HepG2 (cell line): ENCODE measurements around the gene ASIC3. TPM values are rescaled to one million over a fixed set of nuclear protein-coding genes. Genes with fewer than 3 reads are reported as not detected.
A peak's percentile ranks its signal among the peaks of the same experiment; 100 is the strongest.

Source experiments
- CEBPG ChIP-seq: IDR thresholded peaks from 2 replicates; pipeline ENCODE4 v1.6.1; 2016
- HNRNPK ChIP-seq: fragments of 200-400 bp; formaldehyde crosslinking; IDR thresholded peaks from 2 replicates; pipeline ENCODE4 v1.6.1; 2018; ENCODE audit warnings: low read length, low read depth, moderate library complexity, mild to moderate bottlenecking; ENCODE audit not compliant: poor library complexity, severe bottlenecking
- MAZ ChIP-seq, 2 experiments: sonication (generic) in 1 of 2; formaldehyde crosslinking in 1 of 2; IDR thresholded peaks; 2 replicates each; pipeline versions ENCODE4 v1.5.0 to v1.6.1; 2012 to 2020; ENCODE audit warnings: low read depth in 2 of 2, mild to moderate bottlenecking in 2 of 2, borderline replicate concordance in 1 of 2, improper control_type of control experiment in 1 of 2, low read length in 1 of 2, missing genetic modification reagents in 1 of 2, moderate library complexity in 1 of 2
- MTERF4 ChIP-seq: sonication (generic); formaldehyde crosslinking; IDR thresholded peaks from 2 replicates; pipeline ENCODE4 v1.8.0; 2023; ENCODE audit warnings: mild to moderate bottlenecking, missing genetic modification reagents
- TRIM24 ChIP-seq: sonication (generic); formaldehyde crosslinking; IDR thresholded peaks from 2 replicates; pipeline ENCODE4 v1.8.0; 2022; ENCODE audit warnings: mild to moderate bottlenecking, missing genetic modification reagents
- ZMYM4 ChIP-seq: sonication (generic); formaldehyde crosslinking; IDR thresholded peaks from 2 replicates; pipeline ENCODE4 v1.8.1; 2023; ENCODE audit warnings: mild to moderate bottlenecking, missing genetic modification reagents
- ZNF44 ChIP-seq: sonication (generic); formaldehyde crosslinking; IDR thresholded peaks from 2 replicates; pipeline ENCODE4 v1.5.1; 2020; ENCODE audit warnings: mild to moderate bottlenecking, missing genetic modification reagents
- ZNF441 ChIP-seq: sonication (generic); formaldehyde crosslinking; IDR thresholded peaks from 2 replicates; pipeline ENCODE4 v1.7.0; 2021; ENCODE audit warnings: missing genetic modification reagents, borderline replicate concordance
- ZNF543 ChIP-seq: sonication (generic); formaldehyde crosslinking; IDR thresholded peaks from 2 replicates; pipeline ENCODE4 v1.4.0; 2020; ENCODE audit warnings: mild to moderate bottlenecking, missing genetic modification reagents
- ZNF556 ChIP-seq: sonication (generic); formaldehyde crosslinking; IDR thresholded peaks from 2 replicates; pipeline ENCODE4 v1.4.0; 2020; ENCODE audit warnings: mild to moderate bottlenecking, missing genetic modification reagents, borderline replicate concordance
- ZNF839 ChIP-seq: sonication (generic); formaldehyde crosslinking; IDR thresholded peaks from 2 replicates; pipeline ENCODE4 v1.4.0; 2020; ENCODE audit warnings: missing genetic modification reagents, mild to moderate bottlenecking, borderline replicate concordance
- polyA plus RNA-seq, 8 experiments: library from polyadenylated mRNA; depleted of rRNA in 3 of 8; stranded (reverse) in 7 of 8; unstranded in 1 of 8; fragments of >200 nt; fragmentation: Illumina TruSeq in 4 of 8; extraction: Trizol in 4 of 8; gene quantifications; 2 replicates each; pipeline versions ENCODE4 v1.2.1 to v1.2.3, GENCODE V29; 2011 to 2016; ENCODE audit warnings: low read depth in 4 of 8, missing spikeins in 1 of 8, mixed read lengths in 1 of 8; ENCODE audit not compliant: insufficient read depth in 1 of 8
- total RNA-seq, 5 experiments: library from RNA; depleted of rRNA; stranded (reverse); fragments of >200 nt; fragmentation: Illumina TruSeq; extraction: Trizol; gene quantifications; 2 replicates each; pipeline ENCODE4 v1.2.3, GENCODE V29; 2016; ENCODE audit warnings: low read depth in 1 of 5
- TF ChIP-seq, protein P1 (sequence below): sonication (generic); formaldehyde crosslinking; IDR thresholded peaks from 2 replicates; pipeline ENCODE4 v1.5.1; 2020; ENCODE audit warnings: missing genetic modification reagents, mild to moderate bottlenecking, borderline replicate concordance
- TF ChIP-seq, protein P2 (sequence below): sonication (generic); formaldehyde crosslinking; IDR thresholded peaks from 2 replicates; pipeline ENCODE4 v1.8.1; 2023; ENCODE audit warnings: mild to moderate bottlenecking, missing genetic modification reagents
- TF ChIP-seq, protein P3 (sequence below), 2 experiments: fragments of 450-650 bp in 1 of 2; sonication (generic) in 1 of 2; formaldehyde crosslinking in 1 of 2; IDR thresholded peaks; 2 replicates each; pipeline versions ENCODE4 v1.6.1 to v1.8.0; 2016 to 2022; ENCODE audit warnings: antibody characterized with exemption in 1 of 2, mild to moderate bottlenecking in 1 of 2, missing genetic modification reagents in 1 of 2

ASIC3 gene
- total and polyA plus RNA-seq, 2 of the 13 experiments (the other 11 are each of a cell fraction or from before 2014, with no cell fraction given), result 0.51 TPM; not detected in 1

GRCh38 chr7:151088856-151089699, 40.7 kb downstream of the ASIC3 start (continued):
- TF ChIP-seq, protein P1, sequence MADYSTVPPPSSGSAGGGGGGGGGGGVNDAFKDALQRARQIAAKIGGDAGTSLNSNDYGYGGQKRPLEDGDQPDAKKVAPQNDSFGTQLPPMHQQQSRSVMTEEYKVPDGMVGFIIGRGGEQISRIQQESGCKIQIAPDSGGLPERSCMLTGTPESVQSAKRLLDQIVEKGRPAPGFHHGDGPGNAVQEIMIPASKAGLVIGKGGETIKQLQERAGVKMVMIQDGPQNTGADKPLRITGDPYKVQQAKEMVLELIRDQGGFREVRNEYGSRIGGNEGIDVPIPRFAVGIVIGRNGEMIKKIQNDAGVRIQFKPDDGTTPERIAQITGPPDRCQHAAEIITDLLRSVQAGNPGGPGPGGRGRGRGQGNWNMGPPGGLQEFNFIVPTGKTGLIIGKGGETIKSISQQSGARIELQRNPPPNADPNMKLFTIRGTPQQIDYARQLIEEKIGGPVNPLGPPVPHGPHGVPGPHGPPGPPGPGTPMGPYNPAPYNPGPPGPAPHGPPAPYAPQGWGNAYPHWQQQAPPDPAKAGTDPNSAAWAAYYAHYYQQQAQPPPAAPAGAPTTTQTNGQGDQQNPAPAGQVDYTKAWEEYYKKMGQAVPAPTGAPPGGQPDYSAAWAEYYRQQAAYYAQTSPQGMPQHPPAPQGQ (CRISPR knock-in tag), result no peak
- TF ChIP-seq TRIM24 (CRISPR knock-in tag) (no peak), ZMYM4 (CRISPR knock-in tag) (no peak), ZNF543 (no peak), HNRNPK (no peak), CEBPG (CRISPR knock-in tag) (peak; percentile 35; the same call in 1 of the 2 replicates), ZNF441 (CRISPR knock-in tag) (no peak), MAZ (IDR thresholded peaks at IDR 0.05; ENCODE audit: borderline replicate concordance, low read depth, low read length) (no peak), MAZ (CRISPR knock-in tag; IDR thresholded peaks at IDR 0.05; ENCODE audit: low read depth) (peak; percentile 30; the same call in 1 of the 2 replicates), ZNF44 (CRISPR knock-in tag) (no peak), ZNF556 (CRISPR knock-in tag) (0 out of 2 replicates have a peak, but pooled peaks have one; percentile 16), ZNF839 (no peak), MTERF4 (no peak)
- TF ChIP-seq, protein P2, sequence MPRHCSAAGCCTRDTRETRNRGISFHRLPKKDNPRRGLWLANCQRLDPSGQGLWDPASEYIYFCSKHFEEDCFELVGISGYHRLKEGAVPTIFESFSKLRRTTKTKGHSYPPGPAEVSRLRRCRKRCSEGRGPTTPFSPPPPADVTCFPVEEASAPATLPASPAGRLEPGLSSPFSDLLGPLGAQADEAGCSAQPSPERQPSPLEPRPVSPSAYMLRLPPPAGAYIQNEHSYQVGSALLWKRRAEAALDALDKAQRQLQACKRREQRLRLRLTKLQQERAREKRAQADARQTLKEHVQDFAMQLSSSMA (CRISPR knock-in tag), result no peak
- TF ChIP-seq, protein P3, sequence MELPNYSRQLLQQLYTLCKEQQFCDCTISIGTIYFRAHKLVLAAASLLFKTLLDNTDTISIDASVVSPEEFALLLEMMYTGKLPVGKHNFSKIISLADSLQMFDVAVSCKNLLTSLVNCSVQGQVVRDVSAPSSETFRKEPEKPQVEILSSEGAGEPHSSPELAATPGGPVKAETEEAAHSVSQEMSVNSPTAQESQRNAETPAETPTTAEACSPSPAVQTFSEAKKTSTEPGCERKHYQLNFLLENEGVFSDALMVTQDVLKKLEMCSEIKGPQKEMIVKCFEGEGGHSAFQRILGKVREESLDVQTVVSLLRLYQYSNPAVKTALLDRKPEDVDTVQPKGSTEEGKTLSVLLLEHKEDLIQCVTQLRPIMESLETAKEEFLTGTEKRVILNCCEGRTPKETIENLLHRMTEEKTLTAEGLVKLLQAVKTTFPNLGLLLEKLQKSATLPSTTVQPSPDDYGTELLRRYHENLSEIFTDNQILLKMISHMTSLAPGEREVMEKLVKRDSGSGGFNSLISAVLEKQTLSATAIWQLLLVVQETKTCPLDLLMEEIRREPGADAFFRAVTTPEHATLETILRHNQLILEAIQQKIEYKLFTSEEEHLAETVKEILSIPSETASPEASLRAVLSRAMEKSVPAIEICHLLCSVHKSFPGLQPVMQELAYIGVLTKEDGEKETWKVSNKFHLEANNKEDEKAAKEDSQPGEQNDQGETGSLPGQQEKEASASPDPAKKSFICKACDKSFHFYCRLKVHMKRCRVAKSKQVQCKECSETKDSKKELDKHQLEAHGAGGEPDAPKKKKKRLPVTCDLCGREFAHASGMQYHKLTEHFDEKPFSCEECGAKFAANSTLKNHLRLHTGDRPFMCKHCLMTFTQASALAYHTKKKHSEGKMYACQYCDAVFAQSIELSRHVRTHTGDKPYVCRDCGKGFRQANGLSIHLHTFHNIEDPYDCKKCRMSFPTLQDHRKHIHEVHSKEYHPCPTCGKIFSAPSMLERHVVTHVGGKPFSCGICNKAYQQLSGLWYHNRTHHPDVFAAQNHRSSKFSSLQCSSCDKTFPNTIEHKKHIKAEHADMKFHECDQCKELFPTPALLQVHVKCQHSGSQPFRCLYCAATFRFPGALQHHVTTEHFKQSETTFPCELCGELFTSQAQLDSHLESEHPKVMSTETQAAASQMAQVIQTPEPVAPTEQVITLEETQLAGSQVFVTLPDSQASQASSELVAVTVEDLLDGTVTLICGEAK (IDR thresholded peaks at IDR 0.05), result no peak
- TF ChIP-seq, protein P3 (CRISPR knock-in tag; IDR thresholded peaks at IDR 0.05), result 0 out of 2 replicates have a peak, but pooled peaks have one; percentile 52
